ENCODE results near the gene YIF1A. TPM values are rescaled to one million over a fixed set of nuclear protein-coding genes. Genes with fewer than 3 reads are reported as not detected.
A peak's percentile ranks its signal among the peaks of the same experiment; 100 is the strongest.
"Not testable (repeated sequence)": the region's sequence is repeated elsewhere in the genome, so short reads cannot be mapped to it uniquely, and the experiment has no call there.

The YIF1A gene
- total RNA-seq, 1 donor from 2014 or later = 106 TPM

GRCh38 chr11:66312549-66313320, 23.8 kb upstream of the YIF1A start:
- no peak for TF ChIP-seq CTCF (conservative IDR thresholded peaks at IDR 0.05; ENCODE audit: low read depth, low read length)
- H3K4me3 ChIP-seq (ENCODE audit: low read depth, low read length) = peak overlapping the region; percentile 61
- peak; percentile 67 for DNase-seq (ENCODE audit: low read depth)

DNA sequence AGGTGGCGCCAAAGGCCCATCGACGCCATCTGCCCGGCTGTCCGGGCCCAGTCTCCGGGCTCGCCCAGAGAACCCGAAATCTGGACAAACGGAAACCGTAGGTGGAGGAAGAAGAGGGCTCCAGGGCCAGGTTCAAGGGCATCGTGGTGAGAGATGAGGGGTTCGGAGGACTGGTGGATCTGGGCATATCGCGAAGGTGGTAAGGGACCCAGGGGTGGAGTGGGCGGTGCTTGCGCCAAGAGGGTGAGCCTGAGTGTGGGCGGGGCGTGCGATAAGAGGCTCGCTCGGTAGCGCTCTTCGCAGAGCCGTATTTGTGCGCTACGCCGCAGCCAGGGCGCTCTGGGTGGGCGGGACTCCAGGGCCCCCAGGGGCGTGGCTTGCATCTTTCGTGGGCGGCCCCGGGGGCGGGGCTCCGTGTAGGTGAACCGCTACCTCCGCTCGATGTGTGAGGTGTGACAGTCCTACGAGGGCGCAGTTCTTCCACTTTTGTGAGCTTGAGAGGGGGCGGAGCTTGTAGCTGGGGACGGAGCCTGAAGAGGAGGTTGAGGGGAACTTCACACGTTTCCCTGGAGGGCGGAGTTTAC, 23.1 kb upstream of the YIF1A start:
- H3K4me3 ChIP-seq (ENCODE audit: low read depth, low read length) = peak overlapping the region; percentile 61
- peak; percentile 35 for DNase-seq (ENCODE audit: low read depth)
- TF ChIP-seq CTCF (conservative IDR thresholded peaks at IDR 0.05; ENCODE audit: low read depth, low read length) = no peak

DNA sequence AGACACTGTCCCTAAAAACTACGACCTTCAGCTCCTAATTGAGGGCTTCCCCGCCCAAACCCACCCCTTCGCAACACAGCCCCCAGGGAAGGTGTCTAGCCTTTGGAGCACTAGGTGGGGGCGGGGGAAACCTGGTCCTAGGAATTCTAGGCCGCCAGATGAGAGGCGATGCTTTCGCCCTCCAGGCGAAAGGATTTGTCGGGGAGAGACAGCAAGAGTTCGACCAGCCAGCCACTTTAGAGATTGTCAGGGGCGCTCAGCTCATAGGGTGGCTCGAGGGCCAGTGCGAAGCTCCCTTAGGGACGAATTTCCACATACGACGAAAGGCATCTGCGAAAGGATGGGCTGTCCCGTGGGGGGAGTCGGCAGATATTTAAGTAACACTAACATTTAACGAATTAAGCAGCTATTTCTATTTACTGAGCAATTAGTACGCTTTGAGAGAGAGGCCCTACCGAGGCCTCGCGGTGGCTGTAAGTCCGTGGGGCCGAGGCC, 22.6 kb upstream of the YIF1A start:
- peak; percentile 93 for TF ChIP-seq CTCF (conservative IDR thresholded peaks at IDR 0.05; ENCODE audit: low read depth, low read length)
- no peak for DNase-seq (ENCODE audit: low read depth)
- peak overlapping the region; percentile 61 for H3K4me3 ChIP-seq (ENCODE audit: low read depth, low read length)

DNA sequence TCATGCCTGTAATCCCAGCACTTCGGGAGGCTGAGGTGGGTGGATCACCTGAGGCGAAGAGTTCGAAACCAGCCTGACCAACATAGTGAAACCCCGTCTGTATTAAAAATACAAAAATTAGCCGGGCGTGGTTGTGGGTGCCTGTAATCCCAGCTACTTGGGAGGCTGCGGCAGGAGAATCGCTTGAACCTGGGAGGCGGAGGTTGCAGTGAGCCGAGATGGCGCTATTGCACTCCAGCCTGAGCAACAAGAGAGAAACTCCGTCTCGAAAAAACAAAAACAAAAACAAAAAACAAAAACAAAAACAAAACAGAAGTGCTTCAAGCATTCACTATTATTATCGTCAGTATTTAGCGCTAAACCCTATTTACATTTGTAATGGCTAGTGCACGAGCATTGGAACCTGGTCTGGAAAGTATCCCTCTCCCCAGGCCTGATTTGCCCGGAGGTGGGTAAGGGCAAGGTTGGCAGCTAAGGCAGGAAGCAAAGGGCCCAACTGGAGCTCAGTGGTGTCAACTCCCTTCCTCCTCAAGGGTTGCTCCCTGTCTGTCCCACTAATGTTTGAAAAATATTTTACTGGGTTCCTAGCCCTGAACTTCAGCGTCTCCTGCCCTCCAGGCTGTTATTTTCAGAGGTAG, 22.0 kb upstream of the YIF1A start:
- H3K4me3 ChIP-seq (ENCODE audit: low read depth, low read length); DNase-seq (ENCODE audit: low read depth): not testable (repeated sequence)

DNA sequence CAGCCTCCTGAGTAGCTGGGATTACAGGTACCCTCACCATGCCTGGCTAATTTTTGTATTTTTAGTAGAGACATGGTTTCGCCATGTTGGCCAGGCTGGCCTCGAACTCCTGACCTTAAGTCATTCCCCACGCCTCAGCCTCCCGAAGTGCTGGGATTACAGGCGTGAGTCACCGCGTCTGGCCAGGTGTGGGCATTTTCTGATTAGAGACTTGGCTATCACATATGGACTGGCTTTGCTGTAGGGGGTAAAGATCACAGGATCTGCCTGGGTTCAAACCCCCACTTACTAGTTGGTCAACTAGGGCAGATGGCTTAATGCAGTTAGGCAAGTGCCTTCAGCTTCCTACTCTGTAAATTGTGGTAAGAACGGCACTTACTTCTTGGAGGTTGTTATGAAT, 21.4 kb upstream of the YIF1A start:
- H3K4me3 ChIP-seq (ENCODE audit: low read depth, low read length) = no peak overlapping the region
- DNase-seq (ENCODE audit: low read depth) = no peak
- TF ChIP-seq CTCF (conservative IDR thresholded peaks at IDR 0.05; ENCODE audit: low read depth, low read length) = no peak

GRCh38 chr11:66309475-66309874, 20.5 kb upstream of the YIF1A start:
- no peak for TF ChIP-seq CTCF (conservative IDR thresholded peaks at IDR 0.05; ENCODE audit: low read depth, low read length)
- H3K4me3 ChIP-seq (ENCODE audit: low read depth, low read length) = no peak overlapping the region
- no peak for DNase-seq (ENCODE audit: low read depth)

DNA sequence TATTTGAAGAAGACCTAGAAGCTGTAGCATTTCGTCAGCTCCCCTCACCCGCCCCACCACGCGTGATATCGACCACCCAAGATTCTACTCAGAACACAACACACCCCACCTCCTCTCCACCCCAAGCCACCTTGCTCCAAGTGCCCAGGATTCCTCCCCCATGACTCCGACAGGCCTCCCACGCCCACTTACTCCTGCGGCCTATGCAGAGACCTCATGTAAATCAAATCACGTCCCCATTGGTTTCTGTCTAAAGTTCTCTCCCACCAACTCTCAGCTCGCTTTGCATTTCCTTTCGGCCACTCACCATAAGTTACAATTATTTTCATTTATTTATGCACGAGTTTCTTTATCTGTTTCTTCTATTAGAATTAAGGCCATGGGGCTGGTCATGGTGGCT, 13.7 kb upstream of the YIF1A start:
- no peak for DNase-seq (ENCODE audit: low read depth)
- TF ChIP-seq CTCF (conservative IDR thresholded peaks at IDR 0.05; ENCODE audit: low read depth, low read length) = no peak
- H3K4me3 ChIP-seq (ENCODE audit: low read depth, low read length) = no peak overlapping the region
